HTERT RPE-1 (cell line): ENCODE results near the gene PON1.

Experiments
- in situ Hi-C: fragments of 300-500 bp; cut with MboI; formaldehyde crosslinking; loops from 4 replicates; pipeline ENCODE4 v1.14.3; 2020; ENCODE audit warnings: low sequenced_read_pairs

Gene PON1

DNA sequence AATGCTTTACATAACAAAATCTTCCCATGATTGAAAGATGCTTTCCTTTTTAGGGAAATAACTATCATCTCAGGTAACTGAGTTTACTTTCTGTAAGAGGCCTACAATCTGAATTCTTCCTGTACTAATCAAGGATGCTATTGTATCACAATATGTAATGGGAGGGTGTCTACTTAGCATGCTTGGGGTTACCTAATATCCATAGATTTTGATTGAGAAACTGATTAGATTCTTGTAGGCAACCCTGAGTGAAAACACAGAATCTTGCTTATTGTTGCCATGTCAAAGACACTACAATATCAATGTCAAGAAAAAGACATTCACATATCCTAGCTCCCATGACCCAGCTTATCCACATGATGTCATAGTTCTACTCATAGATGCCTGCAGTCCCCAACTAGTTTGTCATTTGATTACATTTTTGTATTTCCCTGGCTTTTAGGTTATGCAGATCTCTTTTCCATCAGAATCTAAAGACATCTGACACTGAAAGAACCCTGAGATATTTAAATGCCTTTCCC, 62.4 kb downstream of the PON1 start:
- in situ Hi-C loops, result no loop called here

DNA sequence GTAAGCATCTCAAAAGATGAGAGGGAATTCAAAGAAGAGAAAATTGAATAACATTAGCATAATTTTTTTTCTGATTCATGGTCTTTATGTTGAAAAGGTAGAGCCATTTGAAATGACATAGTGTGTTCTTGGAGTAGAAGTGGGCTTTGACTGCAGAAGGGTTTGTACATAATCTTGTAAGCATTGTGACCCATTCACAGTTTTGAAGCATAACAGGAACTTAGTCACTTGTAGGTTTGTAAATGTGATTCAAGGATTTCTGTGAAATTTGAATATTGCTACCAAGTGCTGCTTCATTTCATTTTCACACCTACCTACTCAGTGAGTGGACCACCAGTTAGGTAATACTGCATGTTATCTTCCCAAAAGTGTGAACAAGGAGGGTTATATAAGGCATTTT, 68.6 kb downstream of the PON1 start:
- in situ Hi-C loops, result no loop called here

DNA sequence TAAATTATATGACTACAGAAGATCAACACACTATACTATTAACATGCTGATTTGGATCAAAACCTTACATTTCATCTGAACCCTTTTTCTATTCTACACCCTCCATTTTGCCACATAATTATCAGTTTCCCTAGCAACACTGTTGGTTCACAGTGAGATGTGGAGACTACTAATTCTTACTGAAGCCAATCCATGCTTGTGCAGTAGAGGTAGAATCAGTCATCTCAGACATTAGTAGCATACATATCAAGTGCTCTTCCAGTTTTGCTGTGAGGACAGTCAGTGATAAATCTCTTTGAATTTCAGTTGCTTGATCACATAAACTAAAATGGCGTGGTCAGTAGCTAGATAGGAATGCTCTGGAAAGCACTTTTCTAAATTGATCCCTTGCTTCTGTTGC, 70.3 kb downstream of the PON1 start:
- in situ Hi-C loops, result no loop called here

DNA sequence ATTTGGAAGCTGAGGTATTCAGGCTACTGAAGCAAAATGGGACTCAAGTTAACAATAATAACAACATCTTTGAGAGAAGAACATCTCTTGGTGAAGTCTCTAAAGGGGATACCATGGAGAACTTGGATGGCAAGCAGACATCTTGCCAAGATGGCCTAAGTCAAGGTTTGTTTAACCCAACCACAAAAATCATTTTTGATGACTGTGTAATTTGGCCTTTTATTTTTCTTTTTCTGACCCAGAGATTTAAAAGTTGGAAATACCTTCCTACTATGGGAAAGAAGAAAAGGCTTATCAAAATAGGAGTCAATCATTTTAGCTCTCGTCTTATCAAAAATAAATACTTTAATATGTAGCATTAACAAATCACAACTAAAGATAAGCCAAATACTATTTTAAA, 72.4 kb downstream of the PON1 start:
- in situ Hi-C loops, result no loop called here

DNA sequence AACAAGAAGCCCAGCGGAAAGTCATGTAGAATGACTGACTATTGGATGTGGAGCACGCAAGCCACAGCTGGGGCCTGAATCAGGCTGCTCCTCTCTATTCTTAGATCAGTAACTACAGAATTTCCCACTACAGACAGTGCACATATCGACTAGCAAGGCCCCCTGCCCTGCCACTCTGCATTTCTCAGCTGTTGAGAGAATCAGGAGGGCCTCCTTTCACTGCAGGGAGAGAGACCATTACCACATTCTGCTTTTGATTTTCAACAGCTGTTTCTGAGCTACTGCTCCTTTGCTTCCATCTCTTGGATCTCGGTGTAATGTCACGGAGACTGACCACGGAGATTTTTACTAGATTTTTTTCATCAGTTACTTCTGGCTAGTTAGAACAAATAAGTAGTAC, 73.8 kb downstream of the PON1 start:
- in situ Hi-C loops, result no loop called here
